NCI-H524 treated with DMSO at 0.1 percent for 48 hours (cell line): Measurements from ENCODE around the gene KPNA1.

Experiments
- DNase-seq: peaks from one replicate; lab custom pipeline; 2025; lab: John Stamatoyannopoulos, UW

KPNA1 gene

DNA sequence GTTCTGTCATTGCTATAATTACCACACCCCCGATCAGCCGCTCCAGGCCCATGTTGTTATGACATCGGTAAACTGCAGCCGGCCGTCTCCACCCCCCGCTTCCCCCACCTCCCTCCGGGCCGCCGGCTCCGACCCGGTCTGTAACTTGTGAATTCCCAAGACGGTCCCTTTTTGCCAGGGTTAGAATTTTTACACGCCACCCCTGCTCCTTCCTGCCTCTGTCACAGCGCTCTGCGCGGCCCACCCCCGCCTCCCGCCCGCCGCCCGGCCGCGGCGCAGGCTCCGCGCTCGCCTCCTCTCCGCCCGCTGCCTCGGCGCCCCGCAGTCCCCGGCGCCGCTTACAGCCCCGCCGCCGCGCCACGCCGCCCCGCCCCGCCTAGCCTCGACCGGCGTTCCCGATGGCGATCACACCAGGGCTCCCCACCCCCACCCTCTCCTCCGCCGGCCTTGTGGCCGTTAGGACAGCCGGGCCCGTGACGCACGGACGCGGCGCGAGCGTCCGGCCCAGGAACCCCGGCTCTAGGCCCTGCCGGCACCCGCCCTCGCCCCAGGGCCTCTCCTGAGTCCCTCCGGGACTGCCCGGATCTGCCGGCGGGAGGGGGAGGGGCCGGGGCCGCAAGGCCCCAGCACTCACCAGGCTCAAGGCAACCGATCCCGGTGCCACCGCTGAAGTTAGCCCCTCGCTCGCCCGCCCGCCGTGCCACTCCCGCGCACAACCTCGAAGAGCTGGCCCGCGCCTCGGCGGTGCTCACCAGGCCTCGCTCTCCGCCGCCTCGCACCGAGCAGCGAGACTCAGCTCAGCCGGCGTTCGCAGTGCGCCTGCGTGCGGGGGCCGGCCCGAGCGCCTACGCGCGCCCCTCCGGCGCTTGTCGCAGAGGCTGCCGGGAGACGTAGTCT is at the start of gene KPNA1:
Gene KPNA1, minus strand, starts transcription at position 817 of the 897 bp plus-strand sequence. CDS start 18,374 bp downstream, outside the sequence.
- no peak for DNase-seq

GRCh38 chr3:122564155-122564912 is 49.6 kb upstream of the KPNA1 start, which contains the start of the genes DTX3L and PARP9:
Gene DTX3L (plus strand): TSS chr3:122564338. CDS start chr3:122564427, 89 bp downstream.
Gene PARP9 (minus strand): TSS chr3:122564300. CDS start chr3:122559620, 4,680 bp downstream.
- peak; percentile 23 for DNase-seq

- no peak for DNase-seq
These were observed 48.9 kb upstream of the KPNA1 start for GRCh38 chr3:122563717-122564025.

GRCh38 chr3:122562923-122563716 is 48.4 kb upstream of the KPNA1 start:
- DNase-seq = no peak

DNA sequence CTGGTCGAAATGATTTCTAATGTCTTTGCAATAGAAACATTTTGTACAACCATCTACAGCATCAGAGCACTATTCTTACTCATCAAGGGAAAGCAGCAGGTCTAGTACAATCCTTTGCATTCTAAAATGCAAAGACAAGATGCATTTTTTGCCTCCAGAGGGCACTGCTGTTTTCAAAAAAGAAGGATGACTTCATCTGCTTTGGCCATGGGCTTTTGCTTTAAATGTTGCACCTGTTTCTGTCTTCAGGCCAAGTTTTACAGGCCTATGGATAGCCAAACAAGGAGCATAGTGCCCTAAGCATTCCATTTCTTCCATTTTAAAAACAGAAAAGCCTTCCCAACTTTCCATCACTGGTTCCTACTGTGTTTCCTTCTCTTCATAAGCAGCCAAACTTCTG is 45.9 kb upstream of the KPNA1 start:
- no peak for DNase-seq

DNA sequence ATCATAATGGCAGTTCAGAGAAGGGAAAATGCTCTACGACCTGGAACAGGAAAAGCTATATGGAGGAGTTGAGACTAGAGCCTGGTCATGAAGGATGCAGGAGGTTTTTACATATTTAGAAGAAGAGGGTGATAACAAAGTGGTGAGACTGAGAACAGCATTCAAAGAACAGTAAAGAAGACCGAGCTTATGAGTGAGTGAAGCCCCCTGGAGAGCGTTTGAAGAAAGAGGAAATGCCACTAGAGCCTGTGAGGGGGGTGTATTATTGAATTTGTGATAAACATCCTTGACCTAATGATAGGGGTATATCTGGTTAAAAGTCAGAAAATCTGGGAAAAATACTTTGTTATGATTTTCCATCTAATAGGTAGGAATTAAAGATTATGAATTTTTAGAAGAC is 45.2 kb upstream of the KPNA1 start:
- no peak for DNase-seq

- no peak for DNase-seq
These were observed 43.9 kb upstream of the KPNA1 start for GRCh38 chr3:122558605-122559004.

- no peak for DNase-seq
These were observed 42.6 kb upstream of the KPNA1 start for GRCh38 chr3:122557356-122557755.

- no peak for DNase-seq
These were observed 40.7 kb upstream of the KPNA1 start for GRCh38 chr3:122555275-122556071.

DNA sequence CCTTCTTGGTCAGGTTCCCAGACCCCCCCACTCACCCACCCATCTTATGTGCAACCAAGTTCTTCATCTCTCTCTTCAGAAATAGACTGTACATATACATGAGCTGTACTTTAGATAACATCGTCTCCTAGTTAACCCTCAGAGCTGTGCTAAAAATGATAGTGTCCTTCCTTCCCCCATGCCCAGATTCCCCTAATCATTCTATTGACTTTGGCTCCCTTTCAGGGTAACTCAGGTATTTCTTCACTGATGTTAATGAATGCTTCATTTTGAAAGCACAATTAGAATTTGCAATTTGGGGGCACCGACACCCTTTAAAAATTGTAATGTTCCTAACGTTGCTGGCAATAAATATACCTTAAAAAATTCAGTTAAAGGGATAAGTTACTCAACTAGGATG is 38.4 kb upstream of the KPNA1 start:
- no peak for DNase-seq

- DNase-seq = no peak
These were observed 33.9 kb upstream of the KPNA1 start for GRCh38 chr3:122548619-122549018.

DNA sequence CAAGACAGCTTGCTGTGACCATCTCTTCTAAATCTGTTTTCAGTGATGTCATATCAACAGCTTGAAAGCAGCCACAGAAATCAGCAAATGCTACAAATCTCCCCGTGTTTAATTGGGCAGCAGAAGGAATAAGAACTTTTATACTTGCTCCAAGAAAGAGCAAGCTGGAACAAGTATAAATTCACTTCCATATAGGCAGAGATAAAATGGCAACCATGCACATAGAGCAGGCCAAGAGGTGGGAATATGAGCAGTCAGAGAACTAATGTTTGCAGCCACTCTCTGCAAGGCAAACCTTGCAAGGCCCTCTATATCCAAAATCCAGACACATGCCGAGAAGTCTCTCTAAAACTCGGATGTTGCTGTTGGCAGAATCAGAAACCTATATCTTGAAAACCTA is 33.3 kb upstream of the KPNA1 start:
- no peak for DNase-seq

DNA sequence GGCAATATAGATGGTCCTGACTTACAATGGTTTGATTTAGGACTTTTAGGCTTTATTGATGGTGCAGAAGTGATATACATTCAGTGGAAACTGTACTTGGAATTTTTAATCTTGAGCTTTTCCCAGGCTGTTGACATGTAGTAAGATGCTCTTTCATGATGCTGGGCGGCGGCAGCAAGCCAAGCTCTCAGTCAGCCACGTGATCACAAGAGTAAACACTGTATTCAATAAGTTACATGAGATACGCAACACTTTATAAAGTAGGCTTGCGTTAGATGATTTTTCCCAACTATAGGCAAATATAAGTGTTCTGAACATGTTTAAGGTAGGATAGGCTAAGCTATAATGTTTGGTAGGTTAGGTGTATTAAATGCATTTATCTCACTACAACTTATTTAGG is 31.4 kb upstream of the KPNA1 start:
- no peak for DNase-seq

DNA sequence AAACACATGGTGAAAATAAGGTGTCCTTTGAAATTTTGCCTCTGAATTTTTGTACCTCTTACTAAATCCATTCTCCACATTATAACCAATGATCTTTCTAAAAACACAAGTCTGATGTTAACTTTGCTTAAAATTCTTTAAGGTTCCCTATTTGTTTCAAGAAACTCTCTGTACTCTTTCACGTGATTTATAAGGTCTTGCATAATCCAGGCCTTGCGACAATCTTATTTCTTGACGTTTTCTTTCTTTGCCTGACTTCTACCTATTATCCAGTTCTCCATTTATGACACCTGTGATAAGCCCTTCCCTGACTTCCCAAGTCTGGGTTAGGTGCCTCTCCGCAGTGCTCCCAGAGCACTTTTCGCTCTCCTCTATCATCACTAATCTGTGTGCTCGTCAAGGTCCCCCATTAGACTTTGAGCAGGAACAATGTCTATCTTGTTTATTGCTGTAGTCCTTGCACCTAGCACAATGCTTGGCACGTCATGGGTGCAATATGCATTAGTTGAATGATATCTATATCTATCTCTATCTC is 24.3 kb upstream of the KPNA1 start:
- no peak for DNase-seq

GRCh38 chr3:122536632-122537001 is 21.9 kb upstream of the KPNA1 start:
- DNase-seq = no peak

- no peak for DNase-seq
These were observed 21.4 kb upstream of the KPNA1 start for GRCh38 chr3:122535964-122536631.

DNA sequence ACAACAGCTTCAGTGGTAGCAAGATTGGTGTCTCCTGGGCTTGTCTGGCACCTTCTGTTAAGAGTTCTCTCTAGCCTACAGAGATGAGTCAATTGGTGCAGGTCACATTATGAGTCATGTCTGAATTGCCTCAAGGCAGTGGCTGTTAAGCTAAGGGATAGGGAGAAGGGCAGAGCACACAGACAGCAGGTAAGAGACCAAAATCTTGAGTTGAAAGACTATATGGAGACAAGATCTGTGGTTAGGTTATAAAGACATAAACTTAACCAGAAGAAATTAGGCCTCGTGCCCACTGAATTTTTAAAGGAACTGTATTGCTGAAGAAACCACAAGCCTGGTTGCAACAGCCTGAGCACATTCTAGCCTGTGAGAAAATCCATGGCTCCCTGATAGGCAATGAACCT is 19.2 kb upstream of the KPNA1 start:
- no peak for DNase-seq

DNA sequence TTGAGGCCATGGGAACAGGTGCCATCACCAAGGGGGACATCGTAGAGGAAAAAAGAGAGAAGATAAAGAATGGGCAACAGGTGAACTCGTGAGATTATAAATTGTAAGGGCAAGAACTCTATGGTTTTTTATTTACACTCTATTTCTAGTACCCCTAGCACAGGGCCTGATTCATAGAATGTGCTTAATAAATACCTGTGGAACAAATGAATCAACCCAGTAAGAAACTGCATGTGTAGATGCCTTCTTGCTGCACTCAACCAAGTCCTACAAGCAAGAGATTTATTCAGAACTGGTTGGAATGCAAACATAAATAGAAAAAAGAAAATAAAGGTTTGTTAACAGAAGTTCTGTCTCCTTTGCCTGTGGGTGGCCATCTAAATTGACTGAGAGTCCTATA is 18.7 kb upstream of the KPNA1 start:
- DNase-seq = no peak

DNA sequence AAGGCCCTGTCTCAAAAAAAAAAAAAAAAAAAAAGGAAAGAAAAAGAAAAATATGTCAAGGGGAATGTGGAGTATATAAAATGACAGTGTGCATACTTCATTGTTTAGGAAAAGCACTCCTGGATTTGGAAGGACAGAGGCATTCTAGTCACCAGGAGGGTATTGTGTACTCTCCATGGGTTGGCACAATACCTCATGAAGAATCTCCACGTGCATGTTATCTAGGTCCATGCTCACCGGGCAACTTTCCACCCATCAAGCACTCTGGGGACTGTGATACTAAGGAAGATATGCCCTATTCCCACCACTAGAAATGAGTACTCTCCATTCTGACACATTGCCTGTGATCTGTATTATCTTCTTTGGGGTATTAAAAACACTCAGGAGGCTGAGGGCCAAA is 15.4 kb upstream of the KPNA1 start:
- DNase-seq = no peak

DNA sequence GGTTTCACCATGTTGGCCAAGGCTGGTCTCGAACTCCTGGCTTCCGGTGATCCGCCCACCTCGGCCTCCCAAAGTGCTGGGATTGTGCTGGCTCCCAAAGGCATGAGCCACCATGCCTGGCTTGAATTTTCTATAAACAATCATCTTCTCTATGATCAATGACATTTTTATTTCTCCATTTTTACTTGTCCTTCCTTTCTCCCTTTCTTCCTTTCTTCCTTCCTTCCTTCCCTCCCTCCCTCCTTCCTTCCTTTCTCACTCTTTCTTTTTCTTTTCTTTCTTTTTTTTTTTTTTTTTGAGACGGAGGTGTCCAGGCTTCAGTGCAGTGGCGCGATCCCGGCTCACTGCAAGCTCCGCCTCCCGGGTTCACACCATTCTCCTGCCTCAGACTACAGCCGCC is 8.6 kb upstream of the KPNA1 start:
- no peak for DNase-seq

DNA sequence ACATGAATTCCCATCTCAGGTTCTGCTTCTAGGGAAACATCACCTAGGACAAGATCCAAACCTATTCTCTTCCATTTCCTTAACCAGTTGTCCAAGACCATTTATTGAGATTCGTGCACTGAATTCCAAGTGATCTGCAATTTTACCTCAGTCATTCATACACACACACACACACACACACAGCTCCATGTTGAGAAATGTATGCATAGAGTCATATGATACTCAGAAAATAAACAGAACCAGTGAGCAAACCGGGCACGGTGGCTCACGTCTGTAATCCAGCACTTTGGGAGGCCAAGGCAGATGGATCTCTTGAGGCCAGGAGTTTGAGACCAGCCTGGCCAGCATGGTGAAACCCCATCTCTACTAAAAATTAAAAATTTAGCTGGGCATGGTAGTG is 6.1 kb upstream of the KPNA1 start:
- DNase-seq = no peak
